ENCODE results near the gene PID1. TPM values are rescaled to one million over a fixed set of nuclear protein-coding genes. Genes with fewer than 3 reads are reported as not detected.

The PID1 gene
- total RNA-seq, 1 donor from 2014 or later = not detected

DNA sequence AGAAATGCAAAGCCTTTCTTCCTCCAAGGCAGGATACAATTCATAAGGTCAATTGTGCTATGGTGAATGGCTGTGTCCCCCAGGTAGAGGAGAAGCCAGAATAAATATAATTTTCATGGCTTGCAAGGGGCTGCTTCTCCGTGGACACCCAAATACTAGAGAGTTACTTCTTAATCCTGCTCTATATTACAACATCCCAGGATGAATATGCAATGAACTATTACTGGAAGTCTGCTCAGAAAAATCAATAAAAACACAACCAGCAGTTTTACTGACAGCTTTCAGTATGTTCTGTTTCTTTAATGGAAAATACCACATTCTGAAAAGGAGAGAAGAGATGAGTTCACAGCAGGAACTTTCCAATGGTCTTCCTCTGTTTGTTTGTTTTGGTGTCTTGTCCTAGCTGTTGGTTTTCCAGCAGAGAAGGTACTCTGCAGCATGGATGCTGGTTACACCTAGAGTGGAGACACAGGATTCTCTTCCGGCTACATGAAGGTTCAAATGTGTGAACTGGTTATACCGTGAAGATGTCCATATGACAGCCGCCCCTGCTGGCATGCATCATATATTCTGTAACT lies 213.0 kb downstream of the PID1 start:
- H3K27me3 Mint-ChIP-seq = no peaks in the 10 kb centered on the region
- DNase-seq = no peak
- CTCF ChIA-PET = no interaction called here
- no peaks in the 10 kb centered on the region for H3K4me1 Mint-ChIP-seq
- no peak for ATAC-seq (ENCODE audit: low read depth)
- intact Hi-C loops (cut with micrococcal nuclease) = no loop called here
- H3K4me3 Mint-ChIP-seq = no peak overlapping the region
- TF ChIP-seq, protein P1, sequence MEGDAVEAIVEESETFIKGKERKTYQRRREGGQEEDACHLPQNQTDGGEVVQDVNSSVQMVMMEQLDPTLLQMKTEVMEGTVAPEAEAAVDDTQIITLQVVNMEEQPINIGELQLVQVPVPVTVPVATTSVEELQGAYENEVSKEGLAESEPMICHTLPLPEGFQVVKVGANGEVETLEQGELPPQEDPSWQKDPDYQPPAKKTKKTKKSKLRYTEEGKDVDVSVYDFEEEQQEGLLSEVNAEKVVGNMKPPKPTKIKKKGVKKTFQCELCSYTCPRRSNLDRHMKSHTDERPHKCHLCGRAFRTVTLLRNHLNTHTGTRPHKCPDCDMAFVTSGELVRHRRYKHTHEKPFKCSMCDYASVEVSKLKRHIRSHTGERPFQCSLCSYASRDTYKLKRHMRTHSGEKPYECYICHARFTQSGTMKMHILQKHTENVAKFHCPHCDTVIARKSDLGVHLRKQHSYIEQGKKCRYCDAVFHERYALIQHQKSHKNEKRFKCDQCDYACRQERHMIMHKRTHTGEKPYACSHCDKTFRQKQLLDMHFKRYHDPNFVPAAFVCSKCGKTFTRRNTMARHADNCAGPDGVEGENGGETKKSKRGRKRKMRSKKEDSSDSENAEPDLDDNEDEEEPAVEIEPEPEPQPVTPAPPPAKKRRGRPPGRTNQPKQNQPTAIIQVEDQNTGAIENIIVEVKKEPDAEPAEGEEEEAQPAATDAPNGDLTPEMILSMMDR (IDR thresholded peaks at IDR 0.05) = no peak
- H3K36me3 Mint-ChIP-seq (ENCODE audit: low read depth) = no peaks in the 10 kb centered on the region
- H3K27ac Mint-ChIP-seq = no peak overlapping the region
- peaks cover 6% of the 10 kb centered on the region for H3K9me3 Mint-ChIP-seq
- POLR2A ChIA-PET = no interaction called here

DNA sequence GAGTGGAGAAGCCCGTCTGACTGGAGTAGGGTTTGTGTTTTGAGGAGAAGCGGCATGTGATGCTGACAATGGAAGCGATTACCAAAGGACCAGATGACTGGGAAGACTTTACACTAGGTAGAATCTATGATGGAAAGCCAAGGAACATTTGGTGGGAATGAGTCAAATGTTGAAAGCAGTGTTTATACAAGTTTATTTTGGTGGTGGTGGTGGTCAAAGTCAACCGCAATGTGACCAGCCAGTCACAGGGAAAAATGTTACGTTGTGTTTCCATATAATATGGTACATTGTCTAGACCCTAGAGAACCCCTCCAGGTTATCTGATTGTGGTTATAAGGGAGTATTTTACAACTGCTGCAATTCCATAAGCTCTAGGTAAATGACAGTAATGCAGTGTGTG lies 216.8 kb downstream of the PID1 start:
- Mint-ChIP-seq H3K27ac (no peak overlapping the region), H3K9me3 (no peaks in the 10 kb centered on the region), H3K36me3 (ENCODE audit: low read depth) (no peaks in the 10 kb centered on the region), H3K4me3 (no peak overlapping the region), H3K27me3 (no peaks in the 10 kb centered on the region), H3K4me1 (no peaks in the 10 kb centered on the region)
- no peak for ATAC-seq (ENCODE audit: low read depth)
- intact Hi-C loops (cut with micrococcal nuclease) = no loop called here
- DNase-seq = no peak
- TF ChIP-seq, protein P1 (IDR thresholded peaks at IDR 0.05) = no peak
- ChIA-PET POLR2A (no interaction called here), CTCF (no interaction called here)

DNA sequence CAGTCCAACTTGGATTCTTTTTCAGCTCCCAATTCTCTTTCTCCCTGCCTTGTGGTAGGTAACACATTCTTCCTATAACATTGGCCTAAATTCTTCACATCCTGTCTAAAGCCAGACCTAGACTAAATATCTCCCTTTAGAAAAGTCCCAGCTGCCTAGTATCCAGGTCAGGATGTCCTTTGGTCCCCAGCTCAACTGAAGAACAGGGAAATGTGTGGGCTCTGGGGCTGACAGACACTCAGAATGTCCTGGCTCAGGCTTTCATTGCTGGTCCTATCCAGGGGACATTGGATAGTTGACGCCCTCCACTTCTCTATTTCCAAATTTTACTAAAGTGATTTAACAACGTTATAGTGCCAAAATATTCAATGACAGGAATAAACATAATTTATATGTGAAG lies 219.3 kb downstream of the PID1 start:
- ChIA-PET POLR2A (no interaction called here), CTCF (no interaction called here)
- Mint-ChIP-seq H3K36me3 (ENCODE audit: low read depth) (no peaks in the 10 kb centered on the region), H3K27ac (no peak overlapping the region), H3K9me3 (no peaks in the 10 kb centered on the region), H3K4me3 (no peak overlapping the region), H3K4me1 (no peaks in the 10 kb centered on the region), H3K27me3 (no peaks in the 10 kb centered on the region)
- TF ChIP-seq, protein P1 (IDR thresholded peaks at IDR 0.05) = no peak
- DNase-seq (no peak), ATAC-seq (ENCODE audit: low read depth) (no peak)
- intact Hi-C loops (cut with micrococcal nuclease) = no loop called here

DNA sequence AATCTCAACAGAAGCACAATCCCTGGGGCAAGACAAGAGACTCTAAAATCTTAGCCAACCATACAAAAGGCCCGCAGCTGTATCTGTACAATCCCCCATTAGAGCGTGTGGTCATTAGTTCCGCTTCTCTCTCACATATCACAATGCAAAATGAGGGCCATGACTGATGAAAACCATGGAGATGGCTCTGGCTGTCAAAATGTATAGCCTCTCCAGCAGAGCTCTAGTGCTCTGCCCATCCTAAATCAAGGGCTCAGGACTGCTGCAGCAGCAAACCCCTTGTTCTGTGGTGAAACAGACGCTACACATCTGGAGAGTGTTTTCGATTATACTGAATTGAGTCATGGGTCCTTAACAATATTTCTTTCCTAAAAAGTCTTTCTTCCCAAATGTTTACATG lies 221.0 kb downstream of the PID1 start:
- intact Hi-C loops (cut with micrococcal nuclease) = no loop called here
- ChIA-PET POLR2A (no interaction called here), CTCF (no interaction called here)
- ATAC-seq (ENCODE audit: low read depth) (no peak), DNase-seq (no peak)
- Mint-ChIP-seq H3K36me3 (ENCODE audit: low read depth) (no peaks in the 10 kb centered on the region), H3K4me3 (no peak overlapping the region), H3K27ac (no peak overlapping the region), H3K4me1 (no peaks in the 10 kb centered on the region), H3K9me3 (no peaks in the 10 kb centered on the region), H3K27me3 (no peaks in the 10 kb centered on the region)
- TF ChIP-seq, protein P1 (IDR thresholded peaks at IDR 0.05) = no peak

DNA sequence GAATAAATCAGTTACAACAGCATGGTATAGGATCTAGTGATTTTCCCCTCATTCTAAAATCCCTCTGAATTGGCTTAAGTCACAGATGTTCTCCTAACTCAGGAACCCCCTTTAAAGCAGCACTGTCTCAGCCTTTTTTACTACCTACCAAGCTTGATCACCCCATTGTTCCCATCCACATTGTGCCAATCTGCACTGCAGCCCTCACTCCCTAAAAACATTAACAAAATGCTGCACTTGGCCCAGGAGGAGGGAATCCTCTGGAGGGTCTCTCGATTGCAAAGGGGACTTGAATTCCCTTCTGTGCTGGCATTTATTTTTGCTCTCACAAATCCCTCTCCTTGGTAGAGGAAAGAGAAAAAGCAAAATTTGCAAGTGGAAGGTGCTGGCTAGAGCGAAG lies 223.0 kb downstream of the PID1 start:
- H3K9me3 Mint-ChIP-seq = no peaks in the 10 kb centered on the region
- no peaks in the 10 kb centered on the region for H3K36me3 Mint-ChIP-seq (ENCODE audit: low read depth)
- H3K4me3 Mint-ChIP-seq = no peak overlapping the region
- no peaks in the 10 kb centered on the region for H3K4me1 Mint-ChIP-seq
- TF ChIP-seq, protein P1 (IDR thresholded peaks at IDR 0.05) = no peak
- ChIA-PET CTCF (no interaction called here), POLR2A (no interaction called here)
- H3K27ac Mint-ChIP-seq = no peak overlapping the region
- intact Hi-C loops (cut with micrococcal nuclease) = no loop called here
- H3K27me3 Mint-ChIP-seq = no peaks in the 10 kb centered on the region
- DNase-seq (no peak), ATAC-seq (ENCODE audit: low read depth) (no peak)

Data from activated B cell treated with CpG ODN at 0.5 μM for 24 hours (primary cell).